HCT116 (cell line): ENCODE data around the gene ASIC1. TPM values are rescaled to one million over a fixed set of nuclear protein-coding genes. Genes with fewer than 3 reads are reported as not detected.

ENCODE experiments used
- ATAC-seq: fragments of 200-7000 bp; cut with Tn5 transposase; 2 replicates; pipeline ENCODE4 v1.9.1; 2020; ENCODE audit warnings: mild to moderate bottlenecking, moderate library complexity
- BruUV-seq: library from RNA; stranded (reverse); fragments of 400-500 nt; replicated peaks from 2 replicates; lab custom pipeline; 2021; lab: Mats Ljungman, UMichigan
- CTCF ChIA-PET: fragments of 300-600 bp; sonication (Branson Sonifier 250); formaldehyde crosslinking; loops from one replicate; lab custom pipeline; 2021; ENCODE audit warnings: antibody characterized with exemption; lab: Charles Lee
- POLR2A ChIA-PET: fragments of 300-600, 350-600 bp; sonication (Branson Sonifier 250); formaldehyde crosslinking; loops from one replicate; lab custom pipeline; 2021; ENCODE audit warnings: antibody characterized with exemption; lab: Charles Lee
- RAD21 ChIA-PET, 2 experiments: fragments of 300-600 bp; sonication (Branson Sonifier 250); formaldehyde crosslinking; loops; one replicate each; lab custom pipeline; 2023; ENCODE audit warnings: low total read pairs in 2 of 2; ENCODE audit not compliant: uncharacterized antibody in 2 of 2, unreplicated experiment in 2 of 2, low non-redundant PET in 1 of 2; lab: Charles Lee
- DNase-seq: peaks from one replicate; pipeline ENCODE4 v3.0.0-alpha.2; 2010; ENCODE audit warnings: low read depth, low spot score
- H2AFZ ChIP-seq: fragments of 200-600 bp; shearing (Covaris generic), sonication (generic); 2 replicates; pipeline ENCODE4 v1.6.1; 2017; ENCODE audit warnings: low read depth, mixed run types, mixed read lengths, antibody characterized with exemption, low read length; ENCODE audit not compliant: poor library complexity, severe bottlenecking
- H3K27ac ChIP-seq: 2 replicates; pipeline ENCODE4 v1.5.1; 2012; ENCODE audit warnings: low read depth, low read length
- H3K27me3 ChIP-seq: fragments of 200-600 bp; sonication (generic); 2 replicates; pipeline ENCODE4 v1.6.1; 2016; ENCODE audit warnings: mixed run types, low read length, mixed read lengths; ENCODE audit not compliant: insufficient read depth
- H3K36me3 ChIP-seq, 2 experiments: fragments of 200-500 bp in 1 of 2; fragments of 200-600 bp in 1 of 2; sonication (Bioruptor generic) in 1 of 2; sonication (generic) in 1 of 2; 2 replicates each; pipeline versions ENCODE4 v1.5.1 to v1.6.1; 2014 to 2016; ENCODE audit warnings: low read length in 2 of 2, inconsistent platforms in 1 of 2, mixed read lengths in 1 of 2, mixed run types in 1 of 2; ENCODE audit not compliant: insufficient read depth in 2 of 2, control insufficient read depth in 1 of 2
- H3K4me1 ChIP-seq, 2 experiments: fragments of 200-600 bp in 1 of 2; sonication (generic) in 1 of 2; 2 replicates each; pipeline versions ENCODE4 v1.5.1 to v1.6.1; 2012 to 2017; ENCODE audit warnings: low read length in 2 of 2, inconsistent platforms in 1 of 2, mild to moderate bottlenecking in 1 of 2, mixed read lengths in 1 of 2, mixed run types in 1 of 2, moderate library complexity in 1 of 2; ENCODE audit not compliant: insufficient read depth in 2 of 2, control insufficient read depth in 1 of 2
- H3K4me2 ChIP-seq: fragments of 200-600 bp; sonication (generic); 2 replicates; pipeline ENCODE4 v1.6.1; 2017; ENCODE audit warnings: mixed run types, low read length, mixed read lengths
- H3K4me3 ChIP-seq, 2 experiments: fragments of 200-600 bp in 1 of 2; sonication (generic) in 1 of 2; replicated peaks in 1 of 2; 2 replicates each; pipeline ENCODE4 v1.5.1; 2011 to 2016; ENCODE audit warnings: low read length in 2 of 2, control low read depth in 1 of 2, low read depth in 1 of 2, mild to moderate bottlenecking in 1 of 2, mixed read lengths in 1 of 2, mixed run types in 1 of 2
- H3K79me2 ChIP-seq: fragments of 200-600 bp; sonication (generic); 2 replicates; pipeline ENCODE4 v1.6.1; 2017; ENCODE audit warnings: mild to moderate bottlenecking, mixed run types, low read length, moderate library complexity, mixed read lengths; ENCODE audit not compliant: insufficient read depth
- H3K9ac ChIP-seq: fragments of 200-600 bp; sonication (generic); 2 replicates; pipeline ENCODE4 v1.6.1; 2016; ENCODE audit warnings: low read length, mixed read lengths
- H3K9me2 ChIP-seq: fragments of 200-600 bp; sonication (generic), shearing (Covaris generic); 2 replicates; pipeline ENCODE4 v1.6.1; 2017; ENCODE audit warnings: mixed run types, mild to moderate bottlenecking, moderate library complexity; ENCODE audit not compliant: insufficient read depth
- H3K9me3 ChIP-seq, 2 experiments: fragments of 200-500 bp in 1 of 2; fragments of 200-600 bp in 1 of 2; sonication (Bioruptor generic) in 1 of 2; sonication (generic) in 1 of 2; 2 replicates each; pipeline ENCODE4 v1.6.1; 2014 to 2017; ENCODE audit warnings: low read length in 2 of 2, mixed read lengths in 2 of 2, inconsistent platforms in 1 of 2, low read depth in 1 of 2, mild to moderate bottlenecking in 1 of 2, mixed run types in 1 of 2, moderate library complexity in 1 of 2; ENCODE audit not compliant: control insufficient read depth in 1 of 2, insufficient read depth in 1 of 2
- H4K20me1 ChIP-seq: fragments of 200-600 bp; sonication (generic), shearing (Covaris generic); 2 replicates; pipeline ENCODE4 v1.6.1; 2017; ENCODE audit warnings: mixed run types, mild to moderate bottlenecking, moderate library complexity; ENCODE audit not compliant: insufficient read depth
- RAD21 ChIP-seq: IDR thresholded peaks from 2 replicates; pipeline ENCODE4 v1.6.1; 2012; ENCODE audit warnings: low read depth, mild to moderate bottlenecking
- YY1 ChIP-seq: IDR thresholded peaks from 2 replicates; pipeline ENCODE4 v1.6.1; 2011; ENCODE audit warnings: low read length, low read depth, moderate library complexity, mild to moderate bottlenecking; ENCODE audit not compliant: insufficient replicate concordance; ENCODE audit errors: extremely low read depth
- ZFX ChIP-seq: fragments of 450-650 bp; IDR thresholded peaks from 2 replicates; pipeline ENCODE4 v1.6.1; 2017
- intact Hi-C: fragments of 100-400 bp; cut with micrococcal nuclease; formaldehyde crosslinking; loops from 2 replicates; pipeline ENCODE4 v1.10.0; 2022
- total RNA-seq: library from RNA; stranded (reverse); gene quantifications from one replicate; pipeline ENCODE4 v1.2.1, GENCODE V29; 2021; ENCODE audit not compliant: unreplicated experiment
- TF ChIP-seq, protein P1 (sequence below), 3 experiments: fragments of 200-600 bp in 1 of 3; sonication (generic) in 1 of 3; IDR thresholded peaks in 2 of 3; conservative IDR thresholded peaks in 1 of 3; 2 replicates each; pipeline ENCODE4 v1.5.1; 2012 to 2017; ENCODE audit warnings: low read depth in 2 of 3, low read length in 2 of 3, antibody characterized with exemption in 1 of 3, borderline replicate concordance in 1 of 3, control low read depth in 1 of 3, mild to moderate bottlenecking in 1 of 3, mixed read lengths in 1 of 3, mixed run types in 1 of 3, moderate library complexity in 1 of 3; ENCODE audit not compliant: insufficient read depth in 1 of 3

The ASIC1 gene
- total RNA-seq, 1 experiment from 2014 or later: 28.9 TPM

DNA sequence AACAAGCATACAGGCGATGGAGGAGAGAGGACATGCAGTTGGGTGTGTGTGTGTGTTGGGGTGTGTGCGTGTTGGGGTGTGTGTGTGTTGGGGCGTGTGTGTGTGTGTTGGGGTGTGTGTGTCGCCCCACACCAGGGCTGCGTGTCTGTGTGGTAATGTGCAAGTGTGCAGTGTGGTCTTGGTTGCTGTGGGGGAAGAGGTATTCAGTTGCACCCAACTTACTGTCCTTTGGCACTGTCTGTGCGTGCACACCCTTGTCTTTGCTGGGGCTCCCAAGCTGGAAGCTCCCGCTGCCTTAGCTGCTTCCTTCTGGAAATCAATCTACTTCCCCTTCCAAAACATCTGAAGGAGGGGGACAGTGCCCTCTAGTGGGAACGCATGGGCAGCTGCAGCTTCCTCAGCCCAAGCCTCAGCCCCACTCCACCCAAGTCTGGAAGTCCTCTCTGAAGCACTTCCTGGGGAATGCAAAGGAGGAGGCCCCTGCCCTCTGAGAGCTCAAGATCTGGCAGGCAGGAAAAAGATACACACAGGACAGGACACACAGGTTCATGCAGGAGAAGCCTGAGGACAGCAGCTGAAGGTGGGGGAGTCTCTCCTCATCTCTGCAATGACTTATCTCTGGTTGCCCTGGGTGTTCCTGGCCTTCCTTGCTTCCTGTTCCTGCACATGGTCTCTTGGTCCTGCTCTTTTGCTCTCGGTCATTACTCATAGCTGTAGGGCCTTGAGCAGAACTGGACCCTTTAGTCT, 13.1 kb downstream of the ASIC1 start:
- 0 out of 4 replicates have a peak, but pooled peaks cover 0 to 2% of the 10 kb centered on the region in 2 experiments for H3K36me3 ChIP-seq
- no peak overlapping the region for H3K27ac ChIP-seq
- no peak overlapping the region for H3K4me3 ChIP-seq
- RAD21 ChIA-PET: interaction anchor here (0.6 to 1.9 kb wide), 7 partner anchors 32 to 203 kb away, joined by 3 to 9 read pairs (median 6); no protein-coding TSS in a partner anchor
- CTCF ChIA-PET: interaction anchor here (0.5 to 3.3 kb wide), 25 partner anchors 14 to 340 kb away, joined by 3 to 65 read pairs (median 4); partner anchors contain the start of genes COX14, NCKAP5L, SMARCD1 and TMBIM6
- no peaks in the 10 kb centered on the region for H3K9me2 ChIP-seq
- no peaks in the 10 kb centered on the region for H3K79me2 ChIP-seq
- TF ChIP-seq YY1 (peak; percentile 22), ZFX (no peak), RAD21 (peak; percentile 89)
- TF ChIP-seq, protein P1, sequence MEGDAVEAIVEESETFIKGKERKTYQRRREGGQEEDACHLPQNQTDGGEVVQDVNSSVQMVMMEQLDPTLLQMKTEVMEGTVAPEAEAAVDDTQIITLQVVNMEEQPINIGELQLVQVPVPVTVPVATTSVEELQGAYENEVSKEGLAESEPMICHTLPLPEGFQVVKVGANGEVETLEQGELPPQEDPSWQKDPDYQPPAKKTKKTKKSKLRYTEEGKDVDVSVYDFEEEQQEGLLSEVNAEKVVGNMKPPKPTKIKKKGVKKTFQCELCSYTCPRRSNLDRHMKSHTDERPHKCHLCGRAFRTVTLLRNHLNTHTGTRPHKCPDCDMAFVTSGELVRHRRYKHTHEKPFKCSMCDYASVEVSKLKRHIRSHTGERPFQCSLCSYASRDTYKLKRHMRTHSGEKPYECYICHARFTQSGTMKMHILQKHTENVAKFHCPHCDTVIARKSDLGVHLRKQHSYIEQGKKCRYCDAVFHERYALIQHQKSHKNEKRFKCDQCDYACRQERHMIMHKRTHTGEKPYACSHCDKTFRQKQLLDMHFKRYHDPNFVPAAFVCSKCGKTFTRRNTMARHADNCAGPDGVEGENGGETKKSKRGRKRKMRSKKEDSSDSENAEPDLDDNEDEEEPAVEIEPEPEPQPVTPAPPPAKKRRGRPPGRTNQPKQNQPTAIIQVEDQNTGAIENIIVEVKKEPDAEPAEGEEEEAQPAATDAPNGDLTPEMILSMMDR (IDR thresholded peaks at IDR 0.05 in 2 of 3, conservative IDR thresholded peaks at IDR 0.05 in 1 of 3; ENCODE audit: borderline replicate concordance in 1 of 3, insufficient read depth in 1 of 3, low read depth in 2 of 3, low read length in 2 of 3): peak; percentile 88 to 98 (median 97)
- no peaks in the 10 kb centered on the region for H3K9me3 ChIP-seq
- no peak overlapping the region for H2AFZ ChIP-seq
- no peaks in the 10 kb centered on the region for H3K27me3 ChIP-seq
- no peak overlapping the region for H3K4me2 ChIP-seq
- DNase-seq: peak; percentile 64
- ATAC-seq: peak; percentile 78
- H4K20me1 ChIP-seq: no peaks in the 10 kb centered on the region; the same call in 1 of the 2 replicates
- peaks cover 0 to 26% of the 10 kb centered on the region in 2 experiments; a peak in 1 of 4 replicates for H3K4me1 ChIP-seq
- H3K9ac ChIP-seq: no peak overlapping the region
- intact Hi-C loops: loop anchor here (1.0 to 2.0 kb wide), 3 partner anchors 31 to 294 kb away; no protein-coding TSS in a partner anchor
- POLR2A ChIA-PET: interaction anchor here (0.5 to 0.6 kb wide), 2 partner anchors 153 to 693 kb away, joined by 3 to 5 read pairs; partner anchors contain the start of gene ATF1
- no TSS peak for BruUV-seq
